Measurements from ENCODE around the gene ATP2A3.

The ATP2A3 gene

DNA sequence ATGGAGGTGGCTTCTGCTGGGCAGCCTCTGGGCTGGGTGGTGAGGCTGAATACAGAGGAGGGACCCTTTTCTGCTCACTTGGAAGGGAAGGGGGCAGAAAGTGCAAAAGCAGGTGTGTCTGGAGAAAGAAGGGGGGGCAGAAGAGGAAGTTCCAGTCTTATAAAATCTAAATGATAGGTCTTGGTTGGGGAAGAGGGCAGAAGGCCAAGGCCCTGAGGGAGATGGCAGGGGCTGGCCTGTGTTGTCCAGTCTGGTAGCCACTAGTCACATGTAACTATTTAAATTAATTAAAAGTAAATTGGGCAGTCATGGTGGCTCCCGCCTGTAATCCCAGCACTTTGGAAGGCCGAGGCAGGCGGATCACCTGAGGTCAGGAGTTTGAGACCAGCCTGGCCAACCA lies 68.9 kb downstream of the ATP2A3 start:
- TF ChIP-seq, protein P1, sequence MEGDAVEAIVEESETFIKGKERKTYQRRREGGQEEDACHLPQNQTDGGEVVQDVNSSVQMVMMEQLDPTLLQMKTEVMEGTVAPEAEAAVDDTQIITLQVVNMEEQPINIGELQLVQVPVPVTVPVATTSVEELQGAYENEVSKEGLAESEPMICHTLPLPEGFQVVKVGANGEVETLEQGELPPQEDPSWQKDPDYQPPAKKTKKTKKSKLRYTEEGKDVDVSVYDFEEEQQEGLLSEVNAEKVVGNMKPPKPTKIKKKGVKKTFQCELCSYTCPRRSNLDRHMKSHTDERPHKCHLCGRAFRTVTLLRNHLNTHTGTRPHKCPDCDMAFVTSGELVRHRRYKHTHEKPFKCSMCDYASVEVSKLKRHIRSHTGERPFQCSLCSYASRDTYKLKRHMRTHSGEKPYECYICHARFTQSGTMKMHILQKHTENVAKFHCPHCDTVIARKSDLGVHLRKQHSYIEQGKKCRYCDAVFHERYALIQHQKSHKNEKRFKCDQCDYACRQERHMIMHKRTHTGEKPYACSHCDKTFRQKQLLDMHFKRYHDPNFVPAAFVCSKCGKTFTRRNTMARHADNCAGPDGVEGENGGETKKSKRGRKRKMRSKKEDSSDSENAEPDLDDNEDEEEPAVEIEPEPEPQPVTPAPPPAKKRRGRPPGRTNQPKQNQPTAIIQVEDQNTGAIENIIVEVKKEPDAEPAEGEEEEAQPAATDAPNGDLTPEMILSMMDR (IDR thresholded peaks at IDR 0.05; ENCODE audit: low read length, missing control alignments) = no peak
- DNase-seq (ENCODE audit: low read depth) = no peak

DNA sequence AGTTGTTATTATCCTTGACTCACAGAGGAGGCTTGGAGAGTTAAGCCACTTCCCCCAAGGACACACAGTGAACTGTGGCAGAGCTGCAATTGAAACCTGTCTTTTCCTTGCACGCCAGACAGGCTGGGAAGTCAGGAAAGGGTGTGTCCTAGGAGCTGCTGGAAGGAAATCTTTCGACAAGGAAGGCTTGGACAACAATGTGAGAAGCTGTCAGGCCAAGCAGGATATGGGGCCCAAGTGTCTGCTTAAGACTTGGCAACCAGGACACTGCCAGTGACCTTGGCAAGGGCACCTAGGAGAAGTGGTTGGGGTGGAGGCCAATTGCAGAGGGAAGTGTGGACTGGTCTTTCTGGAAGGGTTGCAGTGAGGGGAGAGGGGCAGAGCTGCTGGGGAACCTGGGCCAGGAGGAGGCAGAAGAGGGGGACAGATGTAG lies 69.3 kb downstream of the ATP2A3 start:
- DNase-seq (ENCODE audit: low read depth) = peak; percentile 76
- TF ChIP-seq, protein P1 (IDR thresholded peaks at IDR 0.05; ENCODE audit: low read length, missing control alignments) = no peak

More for the DNA sequence above, 68.9 kb downstream of the ATP2A3 start:
- no peak overlapping the region for H3K4me3 ChIP-seq (replicated peaks; ENCODE audit: low read depth, low read length)

DNA sequence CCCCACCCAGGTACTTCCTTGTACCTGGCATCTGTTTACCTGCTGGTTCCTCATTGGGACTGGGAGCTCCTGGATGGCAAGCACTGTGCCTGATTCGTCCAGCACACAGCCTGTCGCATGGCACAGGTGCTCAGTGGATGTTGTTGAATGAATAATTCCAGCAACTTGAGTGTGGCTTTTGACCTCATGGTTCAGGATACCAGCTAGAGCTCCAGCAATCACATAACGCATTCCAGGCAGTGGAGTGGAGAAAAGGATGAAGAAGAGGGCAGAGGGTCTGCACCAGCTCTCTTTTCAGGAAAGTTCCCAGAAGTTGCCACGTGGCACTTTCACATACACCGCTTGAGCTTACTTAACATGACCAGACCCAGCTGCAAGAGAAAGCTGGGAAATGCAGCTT lies 70.0 kb downstream of the ATP2A3 start:
- no peak for DNase-seq (ENCODE audit: low read depth)

More for the DNA sequence above, 69.3 kb downstream of the ATP2A3 start:
- no peak overlapping the region for H3K4me3 ChIP-seq (replicated peaks; ENCODE audit: low read depth, low read length)

DNA sequence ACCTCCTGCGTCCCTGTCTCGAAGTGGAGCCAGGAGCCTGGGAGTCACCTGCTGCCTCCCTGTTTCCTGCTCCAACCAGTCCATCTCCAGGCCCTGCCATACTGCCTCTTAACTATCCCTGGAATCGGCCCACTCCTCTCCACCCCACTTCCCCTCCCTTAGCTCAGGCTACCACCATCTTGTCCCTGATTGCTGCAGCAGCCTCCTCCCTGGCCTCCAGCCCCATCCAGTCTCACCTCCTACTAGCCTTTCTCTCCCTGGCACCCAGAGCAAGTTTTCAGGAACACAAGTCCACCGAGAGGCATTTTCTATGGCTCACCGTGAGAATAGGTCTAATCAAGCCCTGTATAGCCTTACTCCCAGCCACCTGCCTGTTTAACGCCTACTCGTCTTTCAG lies 70.5 kb downstream of the ATP2A3 start:
- H3K4me3 ChIP-seq (replicated peaks; ENCODE audit: low read depth, low read length) = peak overlapping the region; percentile 51
- TF ChIP-seq, protein P1 (IDR thresholded peaks at IDR 0.05; ENCODE audit: low read length, missing control alignments) = no peak
- no peak for DNase-seq (ENCODE audit: low read depth)

More for the DNA sequence above, 70.0 kb downstream of the ATP2A3 start:
- TF ChIP-seq, protein P1 (IDR thresholded peaks at IDR 0.05; ENCODE audit: low read length, missing control alignments) = no peak
- H3K4me3 ChIP-seq (replicated peaks; ENCODE audit: low read depth, low read length) = no peak overlapping the region

DNA sequence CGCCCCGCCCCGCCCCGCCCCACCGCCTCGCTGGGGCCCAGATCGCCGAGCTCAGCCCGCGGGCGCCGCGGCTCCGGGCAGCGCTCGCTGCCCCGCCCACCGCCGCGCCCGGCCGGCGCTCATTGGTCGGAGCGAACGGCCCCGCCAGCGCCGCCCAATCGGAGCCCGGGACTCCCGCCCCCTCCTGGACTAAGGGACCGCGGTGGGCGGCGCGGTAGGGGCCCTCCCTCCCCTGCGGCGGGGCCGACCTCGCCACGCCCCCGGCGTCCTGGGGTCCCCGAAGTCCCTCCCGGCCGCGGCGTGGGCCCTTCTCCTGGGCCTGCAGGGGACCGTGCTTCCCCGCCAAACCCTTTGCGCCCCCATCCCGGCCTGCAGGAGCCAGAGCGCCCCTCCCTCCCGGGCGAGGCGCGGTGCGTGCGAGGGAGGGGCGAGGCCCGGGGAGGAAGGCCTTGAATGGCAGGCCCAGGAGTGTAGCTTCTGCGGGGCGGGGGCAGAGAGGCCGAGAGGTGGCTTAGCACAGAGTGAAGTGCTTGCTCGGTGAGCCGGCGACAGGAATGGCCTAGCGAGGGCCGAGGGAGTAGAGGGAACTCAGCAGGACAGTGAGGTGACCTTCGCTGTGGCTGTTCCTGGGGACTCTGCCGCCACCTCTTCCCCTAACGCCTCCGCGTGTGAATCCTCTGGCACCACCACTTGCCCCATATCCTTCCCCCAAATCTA lies 71.1 kb downstream of the ATP2A3 start, which contains the start of gene CAMKK1:
TSS of gene CAMKK1 (minus strand) at position 51 of the 717 bp plus-strand sequence. CDS start 7,366 bp downstream, outside the sequence.
- peak within 1 kb of the TSS; percentile 58 for H3K4me3 ChIP-seq (replicated peaks; ENCODE audit: low read depth, low read length)
- DNase-seq (ENCODE audit: low read depth) = peak; percentile 81
- TF ChIP-seq, protein P1 (IDR thresholded peaks at IDR 0.05; ENCODE audit: low read length, missing control alignments) = no peak

DNA sequence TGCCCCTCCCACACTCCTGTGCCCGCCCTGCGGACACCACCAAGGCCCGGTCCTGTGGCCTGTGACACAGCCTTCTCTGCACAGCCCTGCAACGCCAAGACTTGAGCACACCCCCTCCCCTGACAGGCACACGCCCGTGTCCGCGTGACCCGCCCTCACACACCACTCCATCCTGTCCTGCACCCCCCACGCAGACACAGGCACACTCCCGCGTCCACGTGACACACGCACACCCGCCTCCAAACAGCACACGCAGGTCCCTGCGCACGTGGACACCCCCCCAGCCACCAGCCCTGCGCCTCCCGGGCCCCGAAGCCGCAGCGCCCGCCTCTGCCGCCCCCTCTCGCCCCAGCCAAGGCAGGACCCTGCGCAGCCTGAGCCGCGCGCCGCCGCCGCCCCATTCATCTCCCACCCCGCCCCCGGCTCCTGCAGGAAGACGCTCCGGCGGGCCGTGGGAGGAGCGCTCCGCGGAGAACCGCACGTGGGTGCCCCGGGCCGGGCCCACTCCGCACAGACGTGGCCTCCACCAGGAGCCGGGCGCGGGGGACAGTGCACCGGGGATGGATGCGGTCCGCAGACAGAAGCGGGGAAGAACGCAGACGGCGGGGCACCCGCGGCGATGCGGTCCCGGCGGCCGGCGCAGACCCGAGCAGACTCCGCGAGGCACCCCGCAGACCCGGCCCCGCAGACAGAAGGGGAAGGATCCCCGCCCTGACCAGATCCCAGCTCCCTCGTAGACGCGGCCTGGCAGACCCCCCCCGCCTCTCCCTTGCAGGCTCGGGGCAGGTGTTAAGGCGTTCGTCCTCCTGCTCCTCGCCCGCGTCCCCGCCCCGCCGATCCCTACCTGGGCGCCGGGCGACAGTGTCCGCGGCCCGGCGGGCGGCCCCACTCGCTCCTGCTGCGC lies 71.9 kb downstream of the ATP2A3 start:
- peak; percentile 76 for DNase-seq (ENCODE audit: low read depth)

More for the DNA sequence above, 71.9 kb downstream of the ATP2A3 start:
- TF ChIP-seq, protein P1 (IDR thresholded peaks at IDR 0.05; ENCODE audit: low read length, missing control alignments) = no peak
- peak overlapping the region; percentile 58 for H3K4me3 ChIP-seq (replicated peaks; ENCODE audit: low read depth, low read length)
